ENCODE data around the gene CDC42SE2. TPM values are rescaled to one million over a fixed set of nuclear protein-coding genes. Genes with fewer than 3 reads are reported as not detected.

The CDC42SE2 gene
- total RNA-seq, 1 donor from 2014 or later, result 24.1 TPM

DNA sequence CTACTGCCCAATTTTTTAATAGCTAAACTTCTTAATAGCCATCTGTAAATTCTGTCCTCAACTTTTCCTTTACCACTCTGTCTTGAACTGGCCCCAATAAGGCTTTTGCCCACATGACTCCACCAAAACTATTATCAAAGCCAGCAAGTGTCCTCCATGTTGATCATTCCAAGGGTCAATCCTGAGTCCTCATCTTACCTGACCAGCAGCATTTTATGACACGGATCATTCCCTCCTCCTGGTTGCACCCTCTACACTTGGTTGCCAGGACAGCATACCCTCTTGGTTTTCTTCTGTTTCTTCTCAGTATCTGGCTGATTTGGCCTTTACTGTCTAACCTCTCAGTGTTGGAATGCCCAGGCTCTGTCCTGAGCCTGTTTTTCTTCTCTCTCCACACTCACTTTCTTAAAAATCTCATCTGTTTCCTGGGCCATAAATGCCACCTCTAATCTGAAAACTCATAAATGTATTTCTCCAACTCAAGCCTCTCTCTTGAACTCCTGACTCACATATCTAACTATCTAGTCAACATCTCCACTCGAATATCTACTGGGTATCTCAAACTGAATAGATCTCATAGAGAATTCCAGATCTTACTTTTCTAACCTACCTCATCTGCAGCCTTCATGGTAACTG, 40.0 kb upstream of the CDC42SE2 start:
- Histone ChIP-seq H3K4me2 (ENCODE audit: low read length) (no peak overlapping the region), H3K27ac (ENCODE audit: low read depth, low read length) (no peak overlapping the region), H3K4me1 (ENCODE audit: insufficient read depth, low read length) (no peaks in the 10 kb centered on the region), H3K36me3 (ENCODE audit: insufficient read depth, low read length) (no peaks in the 10 kb centered on the region), H3K9ac (ENCODE audit: low read length) (no peak overlapping the region), H3K9me3 (ENCODE audit: insufficient read depth, low read depth, low read length) (no peaks in the 10 kb centered on the region), H4K20me1 (ENCODE audit: insufficient read depth, low read length) (no peaks in the 10 kb centered on the region), H2AFZ (ENCODE audit: low read depth, low read length) (no peak overlapping the region), H3K79me2 (ENCODE audit: insufficient read depth, low read length) (no peaks in the 10 kb centered on the region), H3K27me3 (ENCODE audit: insufficient read depth, low read length) (no peaks in the 10 kb centered on the region), H3K4me3 (ENCODE audit: insufficient read depth, low read depth, low read length) (no peak overlapping the region)
- FAIRE-seq (no peak), DNase-seq (ENCODE audit: low read depth) (no peak)
- peaks cover 12% of the 10 kb centered on the region for H3K4me1 Mint-ChIP-seq (ENCODE audit: low read depth, unreplicated experiment)
- TF ChIP-seq EZH2 (IDR thresholded peaks at IDR 0.05; ENCODE audit: insufficient read depth, low read length), result no peak
- TF ChIP-seq, protein P1, sequence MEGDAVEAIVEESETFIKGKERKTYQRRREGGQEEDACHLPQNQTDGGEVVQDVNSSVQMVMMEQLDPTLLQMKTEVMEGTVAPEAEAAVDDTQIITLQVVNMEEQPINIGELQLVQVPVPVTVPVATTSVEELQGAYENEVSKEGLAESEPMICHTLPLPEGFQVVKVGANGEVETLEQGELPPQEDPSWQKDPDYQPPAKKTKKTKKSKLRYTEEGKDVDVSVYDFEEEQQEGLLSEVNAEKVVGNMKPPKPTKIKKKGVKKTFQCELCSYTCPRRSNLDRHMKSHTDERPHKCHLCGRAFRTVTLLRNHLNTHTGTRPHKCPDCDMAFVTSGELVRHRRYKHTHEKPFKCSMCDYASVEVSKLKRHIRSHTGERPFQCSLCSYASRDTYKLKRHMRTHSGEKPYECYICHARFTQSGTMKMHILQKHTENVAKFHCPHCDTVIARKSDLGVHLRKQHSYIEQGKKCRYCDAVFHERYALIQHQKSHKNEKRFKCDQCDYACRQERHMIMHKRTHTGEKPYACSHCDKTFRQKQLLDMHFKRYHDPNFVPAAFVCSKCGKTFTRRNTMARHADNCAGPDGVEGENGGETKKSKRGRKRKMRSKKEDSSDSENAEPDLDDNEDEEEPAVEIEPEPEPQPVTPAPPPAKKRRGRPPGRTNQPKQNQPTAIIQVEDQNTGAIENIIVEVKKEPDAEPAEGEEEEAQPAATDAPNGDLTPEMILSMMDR (IDR thresholded peaks at IDR 0.05; ENCODE audit: insufficient read depth, low read depth, low read length), result no peak
- H3K4me3 Mint-ChIP-seq (ENCODE audit: unreplicated experiment), result no peak overlapping the region
- H3K27me3 Mint-ChIP-seq (ENCODE audit: low read depth, unreplicated experiment), result no peaks in the 10 kb centered on the region
- H3K9me3 Mint-ChIP-seq (ENCODE audit: unreplicated experiment), result no peaks in the 10 kb centered on the region
- no peaks in the 10 kb centered on the region for H3K36me3 Mint-ChIP-seq (ENCODE audit: low read depth, unreplicated experiment)
- H3K27ac Mint-ChIP-seq (ENCODE audit: unreplicated experiment), result no peak overlapping the region

DNA sequence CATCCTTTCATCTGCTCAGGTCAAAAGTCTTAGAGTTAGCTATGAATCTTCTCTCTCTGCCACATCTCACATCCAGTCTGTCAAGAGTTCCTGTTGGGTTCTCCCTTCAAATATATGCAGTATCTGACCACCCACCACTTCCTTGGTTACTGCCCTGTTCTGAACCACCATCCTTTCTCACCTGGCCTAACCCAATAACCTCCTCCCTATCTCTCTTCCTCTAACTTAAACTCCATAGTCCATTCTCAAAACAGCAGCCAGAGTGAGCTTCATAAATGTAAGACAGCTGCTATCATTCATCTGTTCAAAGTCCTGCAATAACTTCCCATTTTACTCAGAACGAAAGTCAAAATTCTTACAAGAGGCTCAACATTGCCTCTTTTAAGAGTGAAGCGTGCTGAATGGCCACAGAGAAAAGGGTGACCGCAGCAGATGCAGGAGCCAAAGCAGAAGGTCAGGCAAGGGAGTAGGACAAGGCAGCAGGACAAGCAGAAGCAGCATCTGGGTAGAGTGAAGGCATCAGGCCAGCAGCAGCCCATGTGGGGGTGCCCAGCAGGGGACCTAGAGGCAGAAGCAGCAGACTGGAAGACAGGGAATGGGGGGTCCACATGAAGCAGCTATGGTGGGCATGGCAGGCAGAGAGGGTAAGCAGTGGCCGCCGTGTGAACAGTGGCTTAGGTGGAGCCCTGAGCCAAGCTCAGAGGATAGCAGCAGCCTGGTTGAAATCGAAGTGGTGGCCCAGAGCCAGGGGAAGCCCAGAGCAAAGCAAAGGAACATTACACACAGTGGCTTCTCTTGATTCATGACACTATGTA, 39.3 kb upstream of the CDC42SE2 start:
- Mint-ChIP-seq H3K4me3 (ENCODE audit: unreplicated experiment) (no peak overlapping the region), H3K4me1 (ENCODE audit: low read depth, unreplicated experiment) (peaks cover 12% of the 10 kb centered on the region), H3K27ac (ENCODE audit: unreplicated experiment) (no peak overlapping the region), H3K9me3 (ENCODE audit: unreplicated experiment) (no peaks in the 10 kb centered on the region), H3K27me3 (ENCODE audit: low read depth, unreplicated experiment) (no peaks in the 10 kb centered on the region), H3K36me3 (ENCODE audit: low read depth, unreplicated experiment) (no peaks in the 10 kb centered on the region)
- Histone ChIP-seq H3K36me3 (ENCODE audit: insufficient read depth, low read length) (no peaks in the 10 kb centered on the region), H2AFZ (ENCODE audit: low read depth, low read length) (no peak overlapping the region), H3K4me3 (ENCODE audit: insufficient read depth, low read depth, low read length) (no peak overlapping the region), H3K27me3 (ENCODE audit: insufficient read depth, low read length) (no peaks in the 10 kb centered on the region), H4K20me1 (ENCODE audit: insufficient read depth, low read length) (no peaks in the 10 kb centered on the region), H3K4me1 (ENCODE audit: insufficient read depth, low read length) (no peaks in the 10 kb centered on the region), H3K79me2 (ENCODE audit: insufficient read depth, low read length) (no peaks in the 10 kb centered on the region), H3K4me2 (ENCODE audit: low read length) (no peak overlapping the region), H3K9ac (ENCODE audit: low read length) (no peak overlapping the region), H3K9me3 (ENCODE audit: insufficient read depth, low read depth, low read length) (no peaks in the 10 kb centered on the region), H3K27ac (ENCODE audit: low read depth, low read length) (no peak overlapping the region)
- TF ChIP-seq, protein P1 (IDR thresholded peaks at IDR 0.05; ENCODE audit: insufficient read depth, low read depth, low read length), result no peak
- TF ChIP-seq EZH2 (IDR thresholded peaks at IDR 0.05; ENCODE audit: insufficient read depth, low read length), result no peak
- FAIRE-seq, result no peak
- no peak for DNase-seq (ENCODE audit: low read depth)
